Keratinocyte (primary cell): ENCODE measurements around the gene MAD2L2.

ENCODE experiments used
- CTCF ChIP-seq, 3 experiments: IDR thresholded peaks in 1 of 3; conservative IDR thresholded peaks in 1 of 3; optimal IDR thresholded peaks in 1 of 3; 2 replicates in 2 of 3; 3 replicates in 1 of 3; pipeline versions ENCODE3 to v1.5.1; 2011; ENCODE audit warnings: low read length in 3 of 3, mild to moderate bottlenecking in 3 of 3, moderate library complexity in 2 of 3, control low read depth in 1 of 3, inconsistent platforms in 1 of 3; ENCODE audit not compliant: insufficient read depth in 2 of 3; ENCODE audit errors: extremely low read depth in 1 of 3
- EZH2 ChIP-seq: IDR thresholded peaks from one replicate; pipeline ENCODE4 v1.6.1; 2012; ENCODE audit warnings: inconsistent platforms, mild to moderate bottlenecking, low read length, moderate library complexity

- TF ChIP-seq CTCF (optimal IDR thresholded peaks at IDR 0.05 in 1 of 3, IDR thresholded peaks at IDR 0.05 in 1 of 3, conservative IDR thresholded peaks at IDR 0.05 in 1 of 3; ENCODE audit: extremely low read depth in 1 of 3, insufficient read depth in 2 of 3, low read length in 3 of 3) (no peak), EZH2 (no peak)
These were observed 9.2 kb downstream of the MAD2L2 start for GRCh38 chr1:11671544-11672286.
